Mesothelial cell of epicardium (in vitro differentiated cells): ENCODE results near the gene ABTB1. TPM values are rescaled to one million over a fixed set of nuclear protein-coding genes. Genes with fewer than 3 reads are reported as not detected.

ENCODE experiments used
- DNase-seq, 2 experiments: peaks; one replicate each; pipeline ENCODE4 v3.0.0; 2021; ENCODE audit warnings: low spot score in 2 of 2; ENCODE audit not compliant: unreplicated experiment in 2 of 2
- H3K27ac Mint-ChIP-seq: 2 replicates; pipeline ENCODE4 v1.8.0; 2021; ENCODE audit warnings: mixed read lengths
- H3K27me3 Mint-ChIP-seq: 2 replicates; pipeline ENCODE4 v1.8.0; 2021; ENCODE audit warnings: low read depth, mixed read lengths
- H3K36me3 Mint-ChIP-seq: 2 replicates; pipeline ENCODE4 v1.8.0; 2021; ENCODE audit warnings: mixed read lengths
- H3K4me1 Mint-ChIP-seq: 2 replicates; pipeline ENCODE4 v1.8.0; 2021; ENCODE audit warnings: mixed read lengths
- H3K4me3 Mint-ChIP-seq: 2 replicates; pipeline ENCODE4 v1.8.0; 2021; ENCODE audit warnings: mild to moderate bottlenecking, moderate library complexity, mixed read lengths
- H3K9me3 Mint-ChIP-seq: 2 replicates; pipeline ENCODE4 v1.8.0; 2021; ENCODE audit warnings: mixed read lengths
- total RNA-seq: library from RNA; stranded (reverse); gene quantifications from 3 replicates; pipeline ENCODE4 v1.2.1, GENCODE V29; 2021
- TF ChIP-seq, protein P1 (sequence below): fragments of 200-600 bp; sonication (generic); IDR thresholded peaks from one replicate; pipeline ENCODE4 v1.5.0; 2021; ENCODE audit warnings: antibody characterized with exemption; ENCODE audit not compliant: unreplicated experiment

The ABTB1 gene
- total RNA-seq, 1 donor from 2014 or later = 15.9 TPM

DNA sequence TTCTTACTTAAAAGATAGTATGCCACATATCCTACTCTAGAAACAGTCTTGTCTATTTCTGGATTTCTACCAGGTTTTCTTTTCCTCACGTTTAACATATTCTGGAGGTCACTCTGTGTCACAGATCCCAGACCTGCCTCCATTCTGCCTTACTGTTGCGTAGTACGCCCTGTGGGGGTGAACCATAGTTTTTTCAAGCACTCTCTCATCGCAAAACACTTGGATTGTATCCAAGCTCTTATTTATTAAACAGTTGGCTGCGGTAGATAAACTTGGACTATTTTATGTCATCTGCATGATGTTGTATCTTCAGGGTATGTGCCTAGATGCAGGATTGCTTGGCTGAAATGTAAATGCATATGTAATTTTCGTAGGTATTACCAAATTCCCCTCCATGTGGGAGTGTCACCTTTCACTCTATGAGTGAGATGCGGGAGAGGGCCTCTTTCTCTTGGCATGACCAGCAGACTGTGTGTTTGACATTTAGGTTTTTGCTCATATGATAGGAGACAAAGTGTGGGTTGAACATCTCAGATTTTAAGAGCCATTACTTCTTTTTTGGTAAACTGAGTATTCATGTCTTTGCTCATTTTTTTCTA, 55.8 kb downstream of the ABTB1 start:
- TF ChIP-seq, protein P1, sequence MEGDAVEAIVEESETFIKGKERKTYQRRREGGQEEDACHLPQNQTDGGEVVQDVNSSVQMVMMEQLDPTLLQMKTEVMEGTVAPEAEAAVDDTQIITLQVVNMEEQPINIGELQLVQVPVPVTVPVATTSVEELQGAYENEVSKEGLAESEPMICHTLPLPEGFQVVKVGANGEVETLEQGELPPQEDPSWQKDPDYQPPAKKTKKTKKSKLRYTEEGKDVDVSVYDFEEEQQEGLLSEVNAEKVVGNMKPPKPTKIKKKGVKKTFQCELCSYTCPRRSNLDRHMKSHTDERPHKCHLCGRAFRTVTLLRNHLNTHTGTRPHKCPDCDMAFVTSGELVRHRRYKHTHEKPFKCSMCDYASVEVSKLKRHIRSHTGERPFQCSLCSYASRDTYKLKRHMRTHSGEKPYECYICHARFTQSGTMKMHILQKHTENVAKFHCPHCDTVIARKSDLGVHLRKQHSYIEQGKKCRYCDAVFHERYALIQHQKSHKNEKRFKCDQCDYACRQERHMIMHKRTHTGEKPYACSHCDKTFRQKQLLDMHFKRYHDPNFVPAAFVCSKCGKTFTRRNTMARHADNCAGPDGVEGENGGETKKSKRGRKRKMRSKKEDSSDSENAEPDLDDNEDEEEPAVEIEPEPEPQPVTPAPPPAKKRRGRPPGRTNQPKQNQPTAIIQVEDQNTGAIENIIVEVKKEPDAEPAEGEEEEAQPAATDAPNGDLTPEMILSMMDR = no peak
- peaks cover 15% of the 10 kb centered on the region for H3K9me3 Mint-ChIP-seq
- DNase-seq = no peak
- no peak overlapping the region for H3K27ac Mint-ChIP-seq
- H3K4me3 Mint-ChIP-seq = no peak overlapping the region
- H3K4me1 Mint-ChIP-seq = peaks cover 6% of the 10 kb centered on the region
- peaks cover 4% of the 10 kb centered on the region for H3K27me3 Mint-ChIP-seq
- no peaks in the 10 kb centered on the region for H3K36me3 Mint-ChIP-seq

- no peak overlapping the region for H3K27ac Mint-ChIP-seq
- no peak for DNase-seq
- TF ChIP-seq, protein P1 = no peak
- H3K4me1 Mint-ChIP-seq = peaks cover 13% of the 10 kb centered on the region
- H3K27me3 Mint-ChIP-seq = peaks cover 4% of the 10 kb centered on the region
- H3K4me3 Mint-ChIP-seq = no peak overlapping the region
- peaks cover 8% of the 10 kb centered on the region for H3K9me3 Mint-ChIP-seq
- H3K36me3 Mint-ChIP-seq = no peaks in the 10 kb centered on the region
Measured at GRCh38 chr3:127729556-127730056, 56.9 kb downstream of the ABTB1 start.

DNA sequence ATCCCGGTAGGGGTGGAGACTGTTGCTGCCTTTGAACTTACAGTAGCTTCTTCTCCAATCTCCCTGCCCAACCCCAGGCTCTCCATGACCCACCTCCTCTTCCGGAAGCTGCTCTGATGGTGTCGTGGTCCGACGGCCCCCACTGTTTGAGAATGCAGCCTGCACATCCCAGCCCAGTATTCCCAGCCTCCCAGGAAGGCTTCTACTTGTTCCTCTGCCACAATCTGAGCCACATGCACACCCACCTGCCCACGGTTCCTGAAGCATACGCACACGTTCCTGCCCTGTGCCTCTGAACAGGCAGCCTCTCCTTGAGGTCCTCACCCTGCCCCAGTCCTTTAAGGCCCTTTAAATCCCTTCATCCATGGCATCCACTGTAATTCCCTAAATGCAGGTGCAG, 57.4 kb downstream of the ABTB1 start:
- peaks cover 4% of the 10 kb centered on the region for H3K9me3 Mint-ChIP-seq
- H3K27ac Mint-ChIP-seq = no peak overlapping the region
- TF ChIP-seq, protein P1 = no peak
- peaks cover 18% of the 10 kb centered on the region for H3K4me1 Mint-ChIP-seq
- no peak overlapping the region for H3K4me3 Mint-ChIP-seq
- H3K27me3 Mint-ChIP-seq = peaks cover 4% of the 10 kb centered on the region
- H3K36me3 Mint-ChIP-seq = no peaks in the 10 kb centered on the region
- no peak for DNase-seq

Other genes with a start within 250 kb of the ABTB1 start
- gene TPRA1, start 82.2 kb upstream of the ABTB1 start, total RNA-seq = 37.2 to 39.0 TPM (median 37.2 TPM) in 3 replicates
- gene MCM2, start 74.5 kb upstream of the ABTB1 start, total RNA-seq = 55.2 to 59.1 TPM (median 58.7 TPM) in 3 replicates
- gene PODXL2, start 43.8 kb upstream of the ABTB1 start, total RNA-seq = 25.5 to 29.7 TPM (median 27.1 TPM) in 3 replicates
- gene MGLL, start 149.6 kb downstream of the ABTB1 start, total RNA-seq = 2.0 to 2.5 TPM (median 2.4 TPM) in 3 replicates
- gene KBTBD12, start 242.3 kb downstream of the ABTB1 start, total RNA-seq = 0.07 to 0.09 TPM in 2 of 3 replicates, not detected in the other